ENCODE results near the gene DCDC1. TPM values are rescaled to one million over a fixed set of nuclear protein-coding genes. Genes with fewer than 3 reads are reported as not detected.

DCDC1 gene
- total RNA-seq, 1 experiment from 2014 or later, result not detected

DNA sequence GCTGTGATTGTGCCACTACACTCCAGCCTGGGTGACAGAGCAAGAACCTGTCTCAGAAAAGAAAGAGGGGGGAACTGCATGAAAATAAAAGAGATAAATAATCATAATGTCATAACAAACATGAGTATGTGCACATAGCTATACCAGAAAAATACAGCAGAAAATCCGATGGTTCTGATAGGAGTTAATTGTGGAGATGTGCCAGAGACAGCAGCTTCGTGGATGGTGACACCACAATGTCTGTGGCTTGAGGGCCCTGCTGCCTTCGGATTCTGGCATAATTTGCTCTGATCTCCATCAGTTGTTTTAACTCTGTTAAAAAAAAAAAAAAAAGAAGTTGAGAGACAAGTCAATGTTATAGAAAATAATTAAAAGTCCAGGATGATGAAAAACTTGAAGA, 491.1 kb downstream of the DCDC1 start:
- Histone ChIP-seq H3K27me3 (ENCODE audit: control insufficient read depth, insufficient read depth, low read length) (no peaks in the 10 kb centered on the region), H3K27ac (ENCODE audit: low read length) (no peak overlapping the region), H3K36me3 (ENCODE audit: control insufficient read depth, insufficient read depth, low read length) (no peaks in the 10 kb centered on the region), H3K4me1 (ENCODE audit: control insufficient read depth, insufficient read depth, low read length) (no peaks in the 10 kb centered on the region), H3K9me3 (ENCODE audit: control insufficient read depth, insufficient read depth, low read depth, low read length) (no peaks in the 10 kb centered on the region), H3K4me3 (ENCODE audit: low read depth in 2 of 2, low read length in 2 of 2) (no peak overlapping the region)
- in situ Hi-C loops (cut with HindIII; ENCODE audit: low pct_unique_long_range_greater_than_20kb, low sequenced_read_pairs), result no loop called here
- no peak for ATAC-seq
- no TSS peak for BruUV-seq (replicated peaks)
- TF ChIP-seq POLR2AphosphoS5 (IDR thresholded peaks at IDR 0.05; ENCODE audit: low read depth, low read length) (no peak), TCF7L2 (IDR thresholded peaks at IDR 0.05; ENCODE audit: low read depth, low read length) (no peak), SIN3A (IDR thresholded peaks at IDR 0.05; ENCODE audit: borderline replicate concordance, insufficient read depth, low read depth, low read length) (no peak)
- TF ChIP-seq, protein P1, sequence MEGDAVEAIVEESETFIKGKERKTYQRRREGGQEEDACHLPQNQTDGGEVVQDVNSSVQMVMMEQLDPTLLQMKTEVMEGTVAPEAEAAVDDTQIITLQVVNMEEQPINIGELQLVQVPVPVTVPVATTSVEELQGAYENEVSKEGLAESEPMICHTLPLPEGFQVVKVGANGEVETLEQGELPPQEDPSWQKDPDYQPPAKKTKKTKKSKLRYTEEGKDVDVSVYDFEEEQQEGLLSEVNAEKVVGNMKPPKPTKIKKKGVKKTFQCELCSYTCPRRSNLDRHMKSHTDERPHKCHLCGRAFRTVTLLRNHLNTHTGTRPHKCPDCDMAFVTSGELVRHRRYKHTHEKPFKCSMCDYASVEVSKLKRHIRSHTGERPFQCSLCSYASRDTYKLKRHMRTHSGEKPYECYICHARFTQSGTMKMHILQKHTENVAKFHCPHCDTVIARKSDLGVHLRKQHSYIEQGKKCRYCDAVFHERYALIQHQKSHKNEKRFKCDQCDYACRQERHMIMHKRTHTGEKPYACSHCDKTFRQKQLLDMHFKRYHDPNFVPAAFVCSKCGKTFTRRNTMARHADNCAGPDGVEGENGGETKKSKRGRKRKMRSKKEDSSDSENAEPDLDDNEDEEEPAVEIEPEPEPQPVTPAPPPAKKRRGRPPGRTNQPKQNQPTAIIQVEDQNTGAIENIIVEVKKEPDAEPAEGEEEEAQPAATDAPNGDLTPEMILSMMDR (IDR thresholded peaks at IDR 0.05), result no peak
- TF ChIP-seq, protein P2, sequence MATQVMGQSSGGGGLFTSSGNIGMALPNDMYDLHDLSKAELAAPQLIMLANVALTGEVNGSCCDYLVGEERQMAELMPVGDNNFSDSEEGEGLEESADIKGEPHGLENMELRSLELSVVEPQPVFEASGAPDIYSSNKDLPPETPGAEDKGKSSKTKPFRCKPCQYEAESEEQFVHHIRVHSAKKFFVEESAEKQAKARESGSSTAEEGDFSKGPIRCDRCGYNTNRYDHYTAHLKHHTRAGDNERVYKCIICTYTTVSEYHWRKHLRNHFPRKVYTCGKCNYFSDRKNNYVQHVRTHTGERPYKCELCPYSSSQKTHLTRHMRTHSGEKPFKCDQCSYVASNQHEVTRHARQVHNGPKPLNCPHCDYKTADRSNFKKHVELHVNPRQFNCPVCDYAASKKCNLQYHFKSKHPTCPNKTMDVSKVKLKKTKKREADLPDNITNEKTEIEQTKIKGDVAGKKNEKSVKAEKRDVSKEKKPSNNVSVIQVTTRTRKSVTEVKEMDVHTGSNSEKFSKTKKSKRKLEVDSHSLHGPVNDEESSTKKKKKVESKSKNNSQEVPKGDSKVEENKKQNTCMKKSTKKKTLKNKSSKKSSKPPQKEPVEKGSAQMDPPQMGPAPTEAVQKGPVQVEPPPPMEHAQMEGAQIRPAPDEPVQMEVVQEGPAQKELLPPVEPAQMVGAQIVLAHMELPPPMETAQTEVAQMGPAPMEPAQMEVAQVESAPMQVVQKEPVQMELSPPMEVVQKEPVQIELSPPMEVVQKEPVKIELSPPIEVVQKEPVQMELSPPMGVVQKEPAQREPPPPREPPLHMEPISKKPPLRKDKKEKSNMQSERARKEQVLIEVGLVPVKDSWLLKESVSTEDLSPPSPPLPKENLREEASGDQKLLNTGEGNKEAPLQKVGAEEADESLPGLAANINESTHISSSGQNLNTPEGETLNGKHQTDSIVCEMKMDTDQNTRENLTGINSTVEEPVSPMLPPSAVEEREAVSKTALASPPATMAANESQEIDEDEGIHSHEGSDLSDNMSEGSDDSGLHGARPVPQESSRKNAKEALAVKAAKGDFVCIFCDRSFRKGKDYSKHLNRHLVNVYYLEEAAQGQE (IDR thresholded peaks at IDR 0.05; ENCODE audit: insufficient read depth in 1 of 2, low read depth in 2 of 2, low read length in 1 of 2), result no peak
- DNase-seq (ENCODE audit: low read depth, low spot score), result no peak
- intact Hi-C loops (cut with micrococcal nuclease; ENCODE audit: unreplicated experiment), result no loop called here
- ChIA-PET CTCF (no interaction called here), POLR2A (no interaction called here)

DNA sequence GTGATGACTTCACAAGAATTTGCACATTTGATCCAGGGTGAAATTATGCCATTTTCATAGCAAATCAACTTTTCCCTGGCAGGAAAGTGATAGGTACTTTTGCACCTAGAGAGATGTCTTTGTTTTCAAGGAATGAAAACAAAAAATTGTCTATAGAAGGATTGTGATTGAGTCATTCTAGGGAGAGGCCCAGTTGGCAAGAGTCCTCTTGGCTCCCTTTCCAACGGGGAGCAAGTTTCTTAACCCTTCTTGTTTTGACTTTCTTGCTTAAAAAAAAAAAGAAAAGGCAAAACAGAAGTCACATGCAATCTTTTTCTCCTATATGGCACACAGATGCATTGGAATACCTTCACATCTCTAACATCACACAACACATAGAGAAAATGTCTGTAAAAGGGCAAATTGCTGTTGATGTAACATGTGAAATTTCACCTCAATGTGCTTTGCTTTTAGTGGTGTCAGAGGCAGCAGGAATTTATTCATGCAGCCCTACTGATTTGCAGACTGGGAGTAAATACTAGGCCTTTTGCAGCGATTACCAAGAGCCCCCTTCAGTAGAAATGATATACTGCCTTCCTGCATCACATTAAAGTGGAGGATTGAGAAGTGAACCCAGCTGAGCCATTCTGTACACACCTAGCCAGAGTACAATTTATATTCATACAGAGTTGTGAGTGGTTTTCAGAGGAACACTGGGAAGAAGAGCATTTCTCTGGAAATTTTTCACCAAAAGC, 492.7 kb downstream of the DCDC1 start:
- ChIA-PET POLR2A (no interaction called here), CTCF (no interaction called here)
- TF ChIP-seq, protein P1 (IDR thresholded peaks at IDR 0.05), result no peak
- TF ChIP-seq, protein P2 (IDR thresholded peaks at IDR 0.05; ENCODE audit: insufficient read depth in 1 of 2, low read depth in 2 of 2, low read length in 1 of 2), result no peak
- no peak for TF ChIP-seq SIN3A (IDR thresholded peaks at IDR 0.05; ENCODE audit: borderline replicate concordance, insufficient read depth, low read depth, low read length)
- TF ChIP-seq POLR2AphosphoS5 (IDR thresholded peaks at IDR 0.05; ENCODE audit: low read depth, low read length), result no peak
- BruUV-seq (replicated peaks), result no TSS peak
- ATAC-seq (no peak), DNase-seq (ENCODE audit: low read depth, low spot score) (no peak)
- intact Hi-C loops (cut with micrococcal nuclease; ENCODE audit: unreplicated experiment), result no loop called here
- Histone ChIP-seq H3K27me3 (ENCODE audit: control insufficient read depth, insufficient read depth, low read length) (no peaks in the 10 kb centered on the region), H3K4me3 (ENCODE audit: low read depth in 2 of 2, low read length in 2 of 2) (no peak overlapping the region), H3K9me3 (ENCODE audit: control insufficient read depth, insufficient read depth, low read depth, low read length) (no peaks in the 10 kb centered on the region), H3K4me1 (ENCODE audit: control insufficient read depth, insufficient read depth, low read length) (no peaks in the 10 kb centered on the region), H3K36me3 (ENCODE audit: control insufficient read depth, insufficient read depth, low read length) (no peaks in the 10 kb centered on the region), H3K27ac (ENCODE audit: low read length) (no peak overlapping the region)
- in situ Hi-C loops (cut with HindIII; ENCODE audit: low pct_unique_long_range_greater_than_20kb, low sequenced_read_pairs), result no loop called here

All from Panc1 (cell line).